GM12878 (cell line): ENCODE measurements around the gene FDX1.

Experiments used
- EED ChIP-seq: sonication (generic); IDR thresholded peaks from 2 replicates; pipeline ENCODE4 v1.6.1; 2016; ENCODE audit warnings: antibody characterized with exemption, low read depth
- EP300 ChIP-seq, 2 experiments: fragments of 150-350 bp in 1 of 2; IDR thresholded peaks; 2 replicates each; pipeline ENCODE4 v1.6.1; 2011 to 2012; ENCODE audit warnings: low read depth in 2 of 2, low read length in 2 of 2, borderline replicate concordance in 1 of 2, improper control_type of control experiment in 1 of 2, inconsistent platforms in 1 of 2; ENCODE audit not compliant: control insufficient read depth in 1 of 2
- EZH2 ChIP-seq: IDR thresholded peaks from 2 replicates; pipeline ENCODE4 v1.6.1; 2012; ENCODE audit warnings: low read depth, mild to moderate bottlenecking, control low read depth, inconsistent platforms, low read length, borderline replicate concordance; ENCODE audit not compliant: control insufficient read depth
- IKZF2 ChIP-seq, 2 experiments: fragments of 450-650 bp; IDR thresholded peaks; 2 replicates each; pipeline ENCODE4 v1.6.1; 2017; ENCODE audit warnings: mild to moderate bottlenecking in 2 of 2, moderate library complexity in 2 of 2
- KDM1A ChIP-seq: fragments of 200-600 bp; sonication (generic); IDR thresholded peaks from 2 replicates; pipeline ENCODE4 v1.6.1; 2016; ENCODE audit warnings: borderline replicate concordance
- POLR2A ChIP-seq: IDR thresholded peaks from 2 replicates; pipeline ENCODE4 v1.6.1; 2011; ENCODE audit warnings: low read depth, mild to moderate bottlenecking, low read length
- SIN3A ChIP-seq: IDR thresholded peaks from 2 replicates; pipeline ENCODE4 v1.6.1; 2012; ENCODE audit warnings: low read depth, low read length, improper control_type of control experiment
- SUPT20H ChIP-seq: IDR thresholded peaks from 2 replicates; pipeline ENCODE4 v1.6.1; 2011; ENCODE audit warnings: low read depth, mild to moderate bottlenecking, low read length, moderate library complexity, borderline replicate concordance; ENCODE audit not compliant: control insufficient read depth
- ZZZ3 ChIP-seq: IDR thresholded peaks from 2 replicates; pipeline ENCODE4 v1.6.1; 2011; ENCODE audit warnings: low read depth; ENCODE audit not compliant: control insufficient read depth, insufficient read length
- TF ChIP-seq, protein P1 (sequence below), 3 experiments: IDR thresholded peaks in 2 of 3; conservative IDR thresholded peaks in 1 of 3; 2 replicates each; pipeline ENCODE4 v1.5.1; 2011; ENCODE audit warnings: low read depth in 3 of 3, low read length in 3 of 3, mild to moderate bottlenecking in 3 of 3, control low read depth in 2 of 3, moderate library complexity in 2 of 3, inconsistent platforms in 1 of 3, mixed read lengths in 1 of 3; ENCODE audit not compliant: control insufficient read depth in 2 of 3, insufficient read depth in 1 of 3; ENCODE audit errors: extremely low read depth in 1 of 3

DNA sequence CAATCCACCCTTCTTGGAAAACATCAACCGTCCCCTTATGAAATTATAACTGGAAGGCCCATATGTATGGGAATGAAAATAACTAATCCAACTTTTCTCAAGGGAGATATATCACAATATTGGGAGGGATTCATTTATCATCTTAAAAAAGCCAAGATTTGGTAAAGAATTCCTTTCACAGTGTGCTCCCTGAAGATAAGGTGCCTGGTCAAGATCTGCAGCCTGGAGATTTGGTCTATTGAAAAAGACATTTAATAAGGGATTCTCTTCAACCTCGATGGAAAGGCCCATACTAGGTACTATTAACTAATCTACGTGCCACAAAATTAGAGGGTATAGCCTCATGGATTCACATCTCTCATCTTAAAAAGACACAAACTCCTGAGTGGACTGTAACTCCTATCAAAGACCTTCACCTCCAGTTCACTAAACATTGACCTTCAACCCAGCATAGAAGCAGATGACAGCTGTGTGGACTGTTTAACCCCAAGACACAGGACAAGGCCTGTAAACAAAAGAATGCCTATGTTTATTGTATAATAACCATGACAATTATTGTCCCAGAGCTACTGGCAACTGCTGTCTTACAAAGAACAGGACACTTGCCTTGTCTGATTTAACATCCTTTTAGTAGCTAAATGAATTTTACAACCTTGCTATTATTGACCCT, 4.8 kb upstream of the FDX1 start:
- no peak for TF ChIP-seq IKZF2 (IDR thresholded peaks at IDR 0.05)
- TF ChIP-seq KDM1A = no peak
- TF ChIP-seq, protein P1, sequence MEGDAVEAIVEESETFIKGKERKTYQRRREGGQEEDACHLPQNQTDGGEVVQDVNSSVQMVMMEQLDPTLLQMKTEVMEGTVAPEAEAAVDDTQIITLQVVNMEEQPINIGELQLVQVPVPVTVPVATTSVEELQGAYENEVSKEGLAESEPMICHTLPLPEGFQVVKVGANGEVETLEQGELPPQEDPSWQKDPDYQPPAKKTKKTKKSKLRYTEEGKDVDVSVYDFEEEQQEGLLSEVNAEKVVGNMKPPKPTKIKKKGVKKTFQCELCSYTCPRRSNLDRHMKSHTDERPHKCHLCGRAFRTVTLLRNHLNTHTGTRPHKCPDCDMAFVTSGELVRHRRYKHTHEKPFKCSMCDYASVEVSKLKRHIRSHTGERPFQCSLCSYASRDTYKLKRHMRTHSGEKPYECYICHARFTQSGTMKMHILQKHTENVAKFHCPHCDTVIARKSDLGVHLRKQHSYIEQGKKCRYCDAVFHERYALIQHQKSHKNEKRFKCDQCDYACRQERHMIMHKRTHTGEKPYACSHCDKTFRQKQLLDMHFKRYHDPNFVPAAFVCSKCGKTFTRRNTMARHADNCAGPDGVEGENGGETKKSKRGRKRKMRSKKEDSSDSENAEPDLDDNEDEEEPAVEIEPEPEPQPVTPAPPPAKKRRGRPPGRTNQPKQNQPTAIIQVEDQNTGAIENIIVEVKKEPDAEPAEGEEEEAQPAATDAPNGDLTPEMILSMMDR (IDR thresholded peaks at IDR 0.05 in 2 of 3, conservative IDR thresholded peaks at IDR 0.05 in 1 of 3; ENCODE audit: control insufficient read depth in 2 of 3, extremely low read depth in 1 of 3, insufficient read depth in 1 of 3, low read depth in 3 of 3, low read length in 3 of 3) = no peak
- no peak for TF ChIP-seq EP300 (IDR thresholded peaks at IDR 0.05; ENCODE audit: borderline replicate concordance in 1 of 2, control insufficient read depth in 1 of 2, low read depth in 2 of 2, low read length in 2 of 2)
- no peak for TF ChIP-seq POLR2A
- no peak for TF ChIP-seq SIN3A
- TF ChIP-seq EED = no peak
- TF ChIP-seq ZZZ3 = no peak
- TF ChIP-seq EZH2 = no peak
- TF ChIP-seq SUPT20H = no peak
